RPMI8226 (cell line): ENCODE measurements around the gene CPM.

ENCODE experiments used
- DNase-seq: peaks from one replicate; pipeline ENCODE4 v3.0.0-alpha.2; 2015

CPM gene

GRCh38 chr12:68903511-68903910 lies 29.5 kb downstream of the CPM start:
- DNase-seq = no peak

GRCh38 chr12:68901551-68901950 lies 31.4 kb downstream of the CPM start:
- no peak for DNase-seq

GRCh38 chr12:68901145-68901544 lies 31.8 kb downstream of the CPM start:
- DNase-seq = no peak

GRCh38 chr12:68900241-68900640 lies 32.7 kb downstream of the CPM start:
- no peak for DNase-seq

GRCh38 chr12:68899251-68899771 lies 33.7 kb downstream of the CPM start:
- DNase-seq = no peak

GRCh38 chr12:68896881-68897540 lies 36.0 kb downstream of the CPM start:
- DNase-seq = no peak

GRCh38 chr12:68894276-68894855 lies 38.6 kb downstream of the CPM start:
- no peak for DNase-seq

- no peak for DNase-seq
Measured at GRCh38 chr12:68893741-68894140, 39.2 kb downstream of the CPM start.

- no peak for DNase-seq
Measured at GRCh38 chr12:68893201-68893600, 39.8 kb downstream of the CPM start.

- DNase-seq = no peak
Measured at GRCh38 chr12:68891141-68891540, 41.8 kb downstream of the CPM start.

GRCh38 chr12:68890701-68891113 lies 42.3 kb downstream of the CPM start:
- no peak for DNase-seq

GRCh38 chr12:68888243-68888642 lies 44.7 kb downstream of the CPM start:
- DNase-seq = no peak

DNA sequence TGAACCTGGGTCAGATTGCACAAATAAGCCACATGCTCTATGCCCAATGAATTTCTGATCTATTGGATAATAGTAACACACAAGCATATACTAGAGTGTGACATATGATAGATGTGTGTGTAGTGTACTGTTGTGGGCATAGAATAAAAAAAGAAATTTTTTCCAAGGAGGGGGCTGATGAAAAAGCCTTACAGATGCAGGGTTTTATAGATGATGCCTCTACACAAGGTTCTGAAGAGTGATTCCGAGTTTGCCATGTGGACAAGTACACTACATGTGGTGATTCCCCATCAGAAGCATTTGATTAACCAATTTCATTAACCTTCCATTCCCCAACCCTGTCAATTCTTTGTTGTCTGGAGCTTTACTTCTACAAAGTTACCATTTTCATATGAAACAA lies 45.3 kb downstream of the CPM start:
- no peak for DNase-seq

DNA sequence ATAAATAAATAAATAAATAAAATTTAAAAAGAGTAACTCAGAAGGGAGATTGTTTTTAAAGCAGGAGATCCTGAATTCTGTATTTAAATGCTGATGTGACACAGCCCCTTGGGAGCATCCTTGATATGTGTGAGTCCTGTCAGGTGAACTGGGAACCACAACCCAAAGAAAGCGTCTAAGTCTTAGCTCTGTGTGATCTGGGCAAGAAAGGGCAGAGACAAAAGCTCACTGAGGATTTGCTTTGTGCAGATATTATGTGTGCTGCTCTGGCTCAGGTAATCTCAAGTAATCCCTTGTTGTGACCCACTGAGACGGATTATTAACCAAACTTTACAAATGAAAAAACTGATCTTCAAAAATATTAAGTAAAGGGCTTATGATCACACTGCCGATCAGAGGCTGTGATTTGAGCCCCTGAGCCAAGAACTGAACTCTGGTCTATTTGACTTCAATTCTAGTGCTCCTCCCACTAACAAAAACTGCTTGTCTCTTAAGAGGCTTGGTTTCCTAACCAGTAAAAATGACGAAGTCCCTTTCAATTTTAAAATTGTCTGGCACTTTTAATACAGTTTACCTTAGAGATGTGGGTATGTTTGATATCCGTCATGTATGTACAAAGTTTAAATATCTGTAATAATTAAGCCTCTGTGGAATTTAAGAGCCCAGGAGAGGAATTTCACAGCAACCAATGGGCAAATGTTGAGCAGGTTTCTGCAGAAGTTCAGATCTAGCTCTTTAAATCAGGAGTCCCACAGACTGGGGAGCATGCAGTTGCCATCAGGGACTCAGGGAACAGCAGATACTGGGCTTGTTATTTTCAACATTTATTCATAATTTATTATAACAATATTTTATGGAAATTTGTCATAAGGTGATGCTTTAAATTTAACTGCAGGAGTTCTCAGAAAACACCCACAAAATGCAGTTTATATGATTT lies 46.1 kb downstream of the CPM start:
- DNase-seq = no peak

GRCh38 chr12:68885381-68885780 lies 47.6 kb downstream of the CPM start:
- DNase-seq = no peak

DNA sequence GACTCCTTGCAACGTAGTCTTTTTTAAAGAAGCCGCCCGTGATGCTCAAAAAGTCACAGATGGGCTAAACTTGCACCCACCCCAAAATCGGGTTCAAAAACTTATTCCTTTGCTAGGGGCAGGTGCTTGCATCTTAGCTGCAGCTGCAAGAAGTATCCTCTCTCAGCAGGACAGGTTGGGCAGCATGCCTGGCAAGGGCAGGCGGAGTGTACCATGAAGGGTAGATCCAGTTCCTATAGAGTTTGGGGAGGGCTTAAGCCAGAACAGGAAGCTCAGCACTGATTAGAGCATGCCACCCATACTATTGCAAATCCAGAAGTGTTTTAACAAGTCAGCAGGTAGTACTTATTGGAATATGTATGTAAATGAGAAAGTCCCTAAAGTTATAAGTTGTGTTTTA lies 48.7 kb downstream of the CPM start:
- DNase-seq = no peak

- no peak for DNase-seq
Measured at GRCh38 chr12:68883151-68883550, 49.8 kb downstream of the CPM start.

- DNase-seq = no peak
Measured at GRCh38 chr12:68882251-68882964, 50.6 kb downstream of the CPM start.

GRCh38 chr12:68880660-68881325 lies 52.2 kb downstream of the CPM start:
- no peak for DNase-seq

GRCh38 chr12:68878846-68879245 lies 54.1 kb downstream of the CPM start:
- no peak for DNase-seq

DNA sequence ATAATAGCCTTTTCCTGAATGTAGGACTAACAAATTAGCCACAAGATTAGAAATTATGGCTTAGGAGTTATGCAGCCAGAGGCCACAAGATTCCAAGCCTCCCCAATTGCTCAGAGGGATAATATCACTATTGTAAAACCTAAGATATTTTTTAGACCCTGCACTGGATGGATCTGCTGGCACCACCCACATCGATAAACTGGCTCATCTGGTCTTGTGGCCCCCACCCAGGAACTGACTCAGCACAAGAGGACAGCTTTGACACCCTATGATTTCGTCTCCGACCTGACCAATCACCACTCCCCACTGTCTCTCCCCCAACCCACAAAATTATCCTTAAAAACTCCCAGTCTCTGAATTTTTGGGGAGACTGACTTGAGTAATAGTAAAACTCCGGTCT lies 54.7 kb downstream of the CPM start:
- no peak for DNase-seq

- DNase-seq = no peak
Measured at GRCh38 chr12:68877583-68877982, 55.4 kb downstream of the CPM start.
